SK-N-SH (cell line): ENCODE measurements around the gene POLR1A. TPM values are rescaled to one million over a fixed set of nuclear protein-coding genes. Genes with fewer than 3 reads are reported as not detected.

Experiments
- CTCF ChIA-PET: fragments of 300-600, 350-600 bp; formaldehyde crosslinking; extraction: SDS; loops from one replicate; lab custom pipeline; 2021; lab: Yijun Ruan, JAX
- POLR2A ChIA-PET: fragments of 350-600 bp; sonication (Branson Sonifier 250); formaldehyde crosslinking; extraction: SDS; loops from one replicate; lab custom pipeline; 2020; ENCODE audit warnings: antibody characterized with exemption, inconsistent platforms; lab: Yijun Ruan, JAX
- DNase-seq: peaks from one replicate; pipeline ENCODE4 v3.0.0; 2012
- H2AFZ ChIP-seq: fragments of 200-600 bp; sonication (generic); 2 replicates; pipeline ENCODE4 v1.8.1; 2016; ENCODE audit warnings: antibody characterized with exemption, mild to moderate bottlenecking, low read depth
- H3F3A ChIP-seq: fragments of 200-600 bp; sonication (generic); replicated peaks from 2 replicates; pipeline ENCODE3; 2016; ENCODE audit warnings: antibody characterized with exemption, mild to moderate bottlenecking; ENCODE audit not compliant: insufficient read depth
- H3K27ac ChIP-seq, 2 experiments: fragments of 200-500 bp in 1 of 2; fragments of 200-600 bp in 1 of 2; sonication (Bioruptor generic) in 1 of 2; sonication (generic), shearing (Covaris generic) in 1 of 2; 2 replicates each; pipeline versions ENCODE4 v1.5.1 to v1.6.1; 2014 to 2016; ENCODE audit warnings: low read depth in 2 of 2, inconsistent platforms in 1 of 2, low read length in 1 of 2, mild to moderate bottlenecking in 1 of 2, mixed read lengths in 1 of 2
- H3K27me3 ChIP-seq: fragments of 200-600 bp; sonication (generic), shearing (Covaris generic); 2 replicates; pipeline ENCODE4 v1.6.1; 2016; ENCODE audit warnings: mixed run types; ENCODE audit not compliant: insufficient read depth
- H3K36me3 ChIP-seq, 2 experiments: fragments of 200-500 bp in 1 of 2; fragments of 200-600 bp in 1 of 2; sonication (Bioruptor generic) in 1 of 2; sonication (generic) in 1 of 2; replicated peaks in 1 of 2; 2 replicates each; pipeline versions ENCODE3 to v1.5.1; 2014 to 2016; ENCODE audit warnings: low read length in 1 of 2, mild to moderate bottlenecking in 1 of 2; ENCODE audit not compliant: insufficient read depth in 2 of 2, control insufficient read depth in 1 of 2
- H3K4me1 ChIP-seq, 2 experiments: fragments of 200-500 bp in 1 of 2; fragments of 200-600 bp in 1 of 2; sonication (Bioruptor generic) in 1 of 2; sonication (generic), shearing (Covaris generic) in 1 of 2; 2 replicates each; pipeline versions ENCODE4 v1.5.1 to v1.6.1; 2014 to 2016; ENCODE audit warnings: low read depth in 1 of 2, low read length in 1 of 2, mixed run types in 1 of 2; ENCODE audit not compliant: insufficient read depth in 2 of 2, control insufficient read depth in 1 of 2
- H3K4me2 ChIP-seq: fragments of 200-600 bp; sonication (generic), shearing (Covaris generic); 2 replicates; pipeline ENCODE4 v1.6.1; 2017; ENCODE audit warnings: mixed run types
- H3K4me3 ChIP-seq, 2 experiments: fragments of 200-500 bp in 1 of 2; fragments of 200-600 bp in 1 of 2; sonication (Bioruptor generic) in 1 of 2; sonication (generic), shearing (Covaris generic) in 1 of 2; 2 replicates each; pipeline versions ENCODE4 v1.5.1 to v1.8.1; 2014 to 2016; ENCODE audit warnings: low read depth in 2 of 2, inconsistent platforms in 1 of 2, low read length in 1 of 2, mild to moderate bottlenecking in 1 of 2, mixed read lengths in 1 of 2, moderate library complexity in 1 of 2
- H3K79me2 ChIP-seq: fragments of 200-600 bp; sonication (generic); 2 replicates; pipeline ENCODE4 v1.8.1; 2017; ENCODE audit warnings: mild to moderate bottlenecking; ENCODE audit not compliant: insufficient read depth
- H3K9ac ChIP-seq: fragments of 200-600 bp; sonication (generic); 2 replicates; pipeline ENCODE4 v1.6.1; 2017; ENCODE audit warnings: mixed run types
- H3K9me2 ChIP-seq: fragments of 200-600 bp; sonication (generic); 2 replicates; pipeline ENCODE4 v1.6.1; 2017; ENCODE audit warnings: mixed run types
- H3K9me3 ChIP-seq: fragments of 200-600 bp; sonication (generic); 2 replicates; pipeline ENCODE4 v1.6.1; 2017; ENCODE audit warnings: mixed run types, mild to moderate bottlenecking, moderate library complexity
- H4K20me1 ChIP-seq: fragments of 200-600 bp; sonication (generic); 2 replicates; pipeline ENCODE4 v1.6.1; 2017; ENCODE audit warnings: mild to moderate bottlenecking, mixed run types; ENCODE audit not compliant: insufficient read depth
- ELF1 ChIP-seq: IDR thresholded peaks from 2 replicates; pipeline ENCODE4 v1.4.0; 2012
- EP300 ChIP-seq, 2 experiments: IDR thresholded peaks; 2 replicates each; pipeline versions ENCODE4 v1.4.0 to v1.6.1; 2012; ENCODE audit warnings: borderline replicate concordance in 1 of 2, low read depth in 1 of 2, low read length in 1 of 2
- FOXJ3 ChIP-seq: sonication (generic); formaldehyde crosslinking; IDR thresholded peaks from 2 replicates; pipeline ENCODE4 v1.5.1; 2020; ENCODE audit warnings: mild to moderate bottlenecking, missing genetic modification reagents
- GATA2 ChIP-seq: sonication (generic); formaldehyde crosslinking; IDR thresholded peaks from 2 replicates; pipeline ENCODE4 v1.5.0; 2020; ENCODE audit warnings: mild to moderate bottlenecking, missing genetic modification reagents
- MXI1 ChIP-seq: IDR thresholded peaks from 2 replicates; pipeline ENCODE4 v1.6.1; 2012; ENCODE audit warnings: mild to moderate bottlenecking, low read depth, low read length, improper control_type of control experiment
- NFIC ChIP-seq: IDR thresholded peaks from 2 replicates; pipeline ENCODE4 v1.4.0; 2012; ENCODE audit warnings: borderline replicate concordance
- NRF1 ChIP-seq: IDR thresholded peaks from 2 replicates; pipeline ENCODE4 v1.6.1; 2012; ENCODE audit warnings: low read depth, mild to moderate bottlenecking, low read length
- PBX3 ChIP-seq: IDR thresholded peaks from 2 replicates; pipeline ENCODE4; 2012
- RAD21 ChIP-seq: IDR thresholded peaks from 2 replicates; pipeline ENCODE4 v1.6.1; 2012; ENCODE audit warnings: mild to moderate bottlenecking, low read length
- RCOR1 ChIP-seq: fragments of 150-350 bp; IDR thresholded peaks from 2 replicates; pipeline ENCODE4 v1.6.1; 2017; ENCODE audit warnings: antibody characterized with exemption, low read length
- RFX5 ChIP-seq: IDR thresholded peaks from 2 replicates; pipeline ENCODE4 v1.6.1; 2012; ENCODE audit warnings: mild to moderate bottlenecking, improper control_type of control experiment, low read length
- SIN3A ChIP-seq: IDR thresholded peaks from 2 replicates; pipeline ENCODE4 v1.6.1; 2012; ENCODE audit warnings: low read depth, mild to moderate bottlenecking, low read length, moderate library complexity, borderline replicate concordance
- TAF1 ChIP-seq: IDR thresholded peaks from 2 replicates; pipeline ENCODE4 v1.6.1; 2012; ENCODE audit warnings: low read depth, mild to moderate bottlenecking, low read length, moderate library complexity, borderline replicate concordance
- polyA plus RNA-seq, 3 experiments: library from polyadenylated mRNA; depleted of rRNA; stranded (reverse); fragments of >200 nt; gene quantifications; 2 replicates each; pipeline ENCODE4 v1.2.3, GENCODE V29; 2012
- TF ChIP-seq, protein P1 (sequence below): fragments of 150-350 bp; IDR thresholded peaks from 2 replicates; pipeline ENCODE4 v1.6.1; 2017; ENCODE audit warnings: antibody characterized with exemption, low read length, low read depth, borderline replicate concordance
- TF ChIP-seq, protein P2 (sequence below): fragments of 200-600 bp; sonication (generic); IDR thresholded peaks from 2 replicates; pipeline ENCODE4 v1.6.1; 2017; ENCODE audit warnings: antibody characterized with exemption, mild to moderate bottlenecking, moderate library complexity
- TF ChIP-seq, protein P3 (sequence below): IDR thresholded peaks from 2 replicates; pipeline ENCODE4 v1.4.0; 2012; ENCODE audit warnings: low read depth
- TF ChIP-seq, protein P4 (sequence below): IDR thresholded peaks from 2 replicates; pipeline ENCODE4 v1.4.0; 2012; ENCODE audit warnings: low read depth, borderline replicate concordance

POLR1A gene
- polyA plus RNA-seq, 1 of the 3 experiments (the other 2 are of a cell fraction): 6.1 TPM

DNA sequence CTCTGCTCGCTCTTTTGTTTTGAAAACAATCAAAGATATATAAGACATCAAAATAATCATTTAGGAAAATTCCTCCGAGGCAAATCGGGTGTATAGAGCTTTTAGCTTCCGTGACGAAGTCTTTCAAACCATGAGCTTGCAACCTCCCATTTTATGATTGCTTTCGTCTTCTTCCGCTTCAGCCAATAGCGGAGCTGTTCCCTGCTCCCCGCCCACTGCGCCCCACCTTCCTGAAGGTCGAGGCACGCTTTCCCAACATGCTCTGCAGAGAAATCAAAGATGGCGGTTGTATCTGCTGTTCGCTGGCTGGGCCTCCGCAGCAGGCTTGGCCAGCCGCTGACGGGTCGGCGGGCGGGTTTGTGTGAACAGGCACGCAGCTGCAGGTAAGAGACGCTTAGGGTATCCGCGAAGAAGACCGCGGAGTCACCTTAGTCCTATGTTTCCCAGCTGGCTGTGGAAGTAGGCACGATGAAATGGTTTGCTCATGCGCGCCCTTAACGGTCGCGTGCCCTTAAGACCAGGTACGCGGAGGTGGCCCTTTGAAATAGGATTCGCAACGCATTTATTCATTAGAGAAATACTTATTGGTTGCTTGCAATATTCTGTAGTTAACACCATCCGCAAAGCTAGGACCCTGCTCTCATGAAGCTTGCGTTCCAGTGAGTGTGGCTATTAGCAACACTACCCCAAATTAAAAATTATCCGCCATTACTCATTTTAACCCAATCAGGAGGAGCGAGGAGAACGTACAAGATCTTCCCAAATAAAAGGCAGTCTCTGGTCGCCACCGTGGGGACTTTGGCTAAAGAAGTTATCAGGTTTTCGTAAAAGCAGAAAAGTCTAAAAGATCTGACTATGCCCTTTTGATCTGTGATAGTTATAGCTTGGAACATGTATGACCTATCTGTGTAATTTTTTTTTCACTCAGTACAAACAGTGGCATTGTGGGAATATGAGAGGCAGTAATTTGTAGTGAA is 571 bp upstream of the POLR1A start, which contains the start of gene PTCD3 (continued):
- TF ChIP-seq PBX3 (no peak), NRF1 (0 out of 2 replicates have a peak, but pooled peaks have one; percentile 30), NFIC (no peak), RAD21 (no peak), EP300 (IDR thresholded peaks at IDR 0.05; ENCODE audit: borderline replicate concordance in 1 of 2, low read depth in 1 of 2, low read length in 1 of 2) (peak in 1 of 2 experiments; percentile 29; a peak in 1 of 4 replicates), FOXJ3 (CRISPR knock-in tag) (no peak), MXI1 (peak; percentile 69; the same call in 1 of the 2 replicates), ELF1 (peak; percentile 47; the same call in 1 of the 2 replicates), RCOR1 (no peak)
- TF ChIP-seq, protein P1, sequence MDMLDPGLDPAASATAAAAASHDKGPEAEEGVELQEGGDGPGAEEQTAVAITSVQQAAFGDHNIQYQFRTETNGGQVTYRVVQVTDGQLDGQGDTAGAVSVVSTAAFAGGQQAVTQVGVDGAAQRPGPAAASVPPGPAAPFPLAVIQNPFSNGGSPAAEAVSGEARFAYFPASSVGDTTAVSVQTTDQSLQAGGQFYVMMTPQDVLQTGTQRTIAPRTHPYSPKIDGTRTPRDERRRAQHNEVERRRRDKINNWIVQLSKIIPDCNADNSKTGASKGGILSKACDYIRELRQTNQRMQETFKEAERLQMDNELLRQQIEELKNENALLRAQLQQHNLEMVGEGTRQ: no peak
- TF ChIP-seq, protein P2, sequence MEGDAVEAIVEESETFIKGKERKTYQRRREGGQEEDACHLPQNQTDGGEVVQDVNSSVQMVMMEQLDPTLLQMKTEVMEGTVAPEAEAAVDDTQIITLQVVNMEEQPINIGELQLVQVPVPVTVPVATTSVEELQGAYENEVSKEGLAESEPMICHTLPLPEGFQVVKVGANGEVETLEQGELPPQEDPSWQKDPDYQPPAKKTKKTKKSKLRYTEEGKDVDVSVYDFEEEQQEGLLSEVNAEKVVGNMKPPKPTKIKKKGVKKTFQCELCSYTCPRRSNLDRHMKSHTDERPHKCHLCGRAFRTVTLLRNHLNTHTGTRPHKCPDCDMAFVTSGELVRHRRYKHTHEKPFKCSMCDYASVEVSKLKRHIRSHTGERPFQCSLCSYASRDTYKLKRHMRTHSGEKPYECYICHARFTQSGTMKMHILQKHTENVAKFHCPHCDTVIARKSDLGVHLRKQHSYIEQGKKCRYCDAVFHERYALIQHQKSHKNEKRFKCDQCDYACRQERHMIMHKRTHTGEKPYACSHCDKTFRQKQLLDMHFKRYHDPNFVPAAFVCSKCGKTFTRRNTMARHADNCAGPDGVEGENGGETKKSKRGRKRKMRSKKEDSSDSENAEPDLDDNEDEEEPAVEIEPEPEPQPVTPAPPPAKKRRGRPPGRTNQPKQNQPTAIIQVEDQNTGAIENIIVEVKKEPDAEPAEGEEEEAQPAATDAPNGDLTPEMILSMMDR: no peak
- TF ChIP-seq, protein P3, sequence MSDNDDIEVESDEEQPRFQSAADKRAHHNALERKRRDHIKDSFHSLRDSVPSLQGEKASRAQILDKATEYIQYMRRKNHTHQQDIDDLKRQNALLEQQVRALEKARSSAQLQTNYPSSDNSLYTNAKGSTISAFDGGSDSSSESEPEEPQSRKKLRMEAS: peak; percentile 75; the same call in 1 of the 2 replicates

GRCh38 chr2:86102157-86102556 is 3.5 kb downstream of the POLR1A start:
- no peak overlapping the region for H3K9ac ChIP-seq
- no peaks in the 10 kb centered on the region for H3K27me3 ChIP-seq
- no peak for TF ChIP-seq GATA2 (CRISPR knock-in tag)
- no peak for TF ChIP-seq PBX3
- TF ChIP-seq RAD21: no peak
- no peak for TF ChIP-seq TAF1
- TF ChIP-seq NFIC: no peak
- no peak for TF ChIP-seq SIN3A
- no peak for TF ChIP-seq RFX5
- TF ChIP-seq, protein P4, sequence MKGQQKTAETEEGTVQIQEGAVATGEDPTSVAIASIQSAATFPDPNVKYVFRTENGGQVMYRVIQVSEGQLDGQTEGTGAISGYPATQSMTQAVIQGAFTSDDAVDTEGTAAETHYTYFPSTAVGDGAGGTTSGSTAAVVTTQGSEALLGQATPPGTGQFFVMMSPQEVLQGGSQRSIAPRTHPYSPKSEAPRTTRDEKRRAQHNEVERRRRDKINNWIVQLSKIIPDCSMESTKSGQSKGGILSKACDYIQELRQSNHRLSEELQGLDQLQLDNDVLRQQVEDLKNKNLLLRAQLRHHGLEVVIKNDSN: no peak
- H3K4me3 ChIP-seq: no peak overlapping the region
- DNase-seq: no peak
- H3K4me2 ChIP-seq: no peak overlapping the region
- CTCF ChIA-PET: interaction anchor here (0.8 to 2.5 kb wide), 2 partner anchors 22 to 275 kb away, joined by 3 to 6 read pairs; no protein-coding TSS in a partner anchor
- H3K36me3 ChIP-seq: peaks cover 33 to 36% of the 10 kb centered on the region in 2 experiments
- H3K9me2 ChIP-seq: no peaks in the 10 kb centered on the region
- peaks cover 3 to 9% of the 10 kb centered on the region in 2 experiments; a peak in 3 of 4 replicates for H3K4me1 ChIP-seq
- no peak overlapping the region for H2AFZ ChIP-seq
- H3K27ac ChIP-seq: no peak overlapping the region
- peaks cover 5% of the 10 kb centered on the region for H3F3A ChIP-seq
- H3K79me2 ChIP-seq: peaks cover 82% of the 10 kb centered on the region
- POLR2A ChIA-PET: no interaction called here
- no peaks in the 10 kb centered on the region for H3K9me3 ChIP-seq
- no peaks in the 10 kb centered on the region; the same call in 1 of the 2 replicates for H4K20me1 ChIP-seq
